Panc1 (cell line): ENCODE data around the gene CS. TPM values are rescaled to one million over a fixed set of nuclear protein-coding genes. Genes with fewer than 3 reads are reported as not detected.
"Not testable (repeated sequence)": the region's sequence is repeated elsewhere in the genome, so short reads cannot be mapped to it uniquely, and the experiment has no call there.

Experiments
- ATAC-seq: fragments of 200-7000 bp; cut with Tn5 transposase; 2 replicates; pipeline ENCODE4 v1.9.1; 2020; ENCODE audit warnings: mild to moderate bottlenecking, moderate library complexity
- BruUV-seq: library from RNA; stranded (reverse); fragments of 400-500 nt; replicated peaks from 2 replicates; lab custom pipeline; 2021; lab: Mats Ljungman, UMichigan
- CTCF ChIA-PET: fragments of 300-600 bp; sonication (Branson Sonifier 250); formaldehyde crosslinking; loops from one replicate; lab custom pipeline; 2022; ENCODE audit warnings: antibody characterized with exemption; lab: Charles Lee
- POLR2A ChIA-PET: fragments of 300-600 bp; sonication (Branson Sonifier 250); formaldehyde crosslinking; loops from one replicate; lab custom pipeline; 2022; ENCODE audit warnings: antibody characterized with exemption; lab: Charles Lee
- DNase-seq: peaks from one replicate; pipeline ENCODE4 v3.0.0-alpha.2; 2010; ENCODE audit warnings: low read depth, low spot score
- H3K27ac ChIP-seq: 2 replicates; pipeline ENCODE4 v1.5.1; 2011; ENCODE audit warnings: mild to moderate bottlenecking, low read length, inconsistent platforms
- H3K27me3 ChIP-seq: fragments of 200-500 bp; sonication (Bioruptor generic); 2 replicates; pipeline ENCODE4 v1.6.0; 2014; ENCODE audit warnings: low read length, inconsistent platforms; ENCODE audit not compliant: control insufficient read depth, insufficient read depth
- H3K36me3 ChIP-seq: fragments of 200-500 bp; sonication (Bioruptor generic); 2 replicates; pipeline ENCODE4 v1.5.1; 2014; ENCODE audit warnings: inconsistent platforms, mild to moderate bottlenecking, low read length, moderate library complexity; ENCODE audit not compliant: control insufficient read depth, insufficient read depth
- H3K4me1 ChIP-seq: 2 replicates; pipeline ENCODE4 v1.5.1; 2011; ENCODE audit warnings: inconsistent platforms, mild to moderate bottlenecking, low read length, moderate library complexity; ENCODE audit not compliant: control insufficient read depth, insufficient read depth
- H3K4me3 ChIP-seq, 2 experiments: 2 replicates each; pipeline ENCODE4 v1.5.1; 2011 to 2012; ENCODE audit warnings: low read depth in 2 of 2, low read length in 2 of 2, mild to moderate bottlenecking in 2 of 2, inconsistent platforms in 1 of 2, moderate library complexity in 1 of 2
- H3K9me3 ChIP-seq: fragments of 200-500 bp; sonication (Bioruptor generic); 2 replicates; pipeline ENCODE4 v1.5.1; 2014; ENCODE audit warnings: low read depth, mild to moderate bottlenecking, inconsistent platforms, low read length, moderate library complexity; ENCODE audit not compliant: control insufficient read depth, insufficient read depth
- POLR2AphosphoS5 ChIP-seq: IDR thresholded peaks from 2 replicates; pipeline ENCODE4 v1.6.1; 2012; ENCODE audit warnings: mild to moderate bottlenecking, low read depth, low read length, moderate library complexity
- SIN3A ChIP-seq: IDR thresholded peaks from 2 replicates; pipeline ENCODE4 v1.6.1; 2012; ENCODE audit warnings: low read depth, mild to moderate bottlenecking, low read length, moderate library complexity, borderline replicate concordance; ENCODE audit not compliant: insufficient read depth
- TCF7L2 ChIP-seq: IDR thresholded peaks from 2 replicates; pipeline ENCODE4 v1.6.1; 2011; ENCODE audit warnings: mild to moderate bottlenecking, low read depth, low read length, inconsistent platforms
- in situ Hi-C: cut with HindIII; loops from 2 replicates; pipeline ENCODE4 v1.10.0; 2016; ENCODE audit warnings: low sequenced_read_pairs, low pct_unique_long_range_greater_than_20kb
- intact Hi-C: fragments of 100-400 bp; cut with micrococcal nuclease; formaldehyde crosslinking; loops from one replicate; pipeline ENCODE4 v1.10.0; 2022; ENCODE audit not compliant: unreplicated experiment
- total RNA-seq: library from RNA; stranded (reverse); gene quantifications from one replicate; pipeline ENCODE4 v1.2.1, GENCODE V29; 2021; ENCODE audit not compliant: unreplicated experiment
- TF ChIP-seq, protein P1 (sequence below), 2 experiments: IDR thresholded peaks; 2 replicates each; pipeline ENCODE4 v1.6.1; 2011 to 2012; ENCODE audit warnings: low read depth in 2 of 2, control low read depth in 1 of 2, low read length in 1 of 2, mild to moderate bottlenecking in 1 of 2, moderate library complexity in 1 of 2; ENCODE audit not compliant: insufficient read depth in 1 of 2
- TF ChIP-seq, protein P2 (sequence below): fragments of 450-650 bp; IDR thresholded peaks from 2 replicates; pipeline ENCODE4 v1.5.1; 2017; ENCODE audit warnings: mild to moderate bottlenecking

The CS gene
- total RNA-seq, 1 experiment from 2014 or later: 240 TPM

DNA sequence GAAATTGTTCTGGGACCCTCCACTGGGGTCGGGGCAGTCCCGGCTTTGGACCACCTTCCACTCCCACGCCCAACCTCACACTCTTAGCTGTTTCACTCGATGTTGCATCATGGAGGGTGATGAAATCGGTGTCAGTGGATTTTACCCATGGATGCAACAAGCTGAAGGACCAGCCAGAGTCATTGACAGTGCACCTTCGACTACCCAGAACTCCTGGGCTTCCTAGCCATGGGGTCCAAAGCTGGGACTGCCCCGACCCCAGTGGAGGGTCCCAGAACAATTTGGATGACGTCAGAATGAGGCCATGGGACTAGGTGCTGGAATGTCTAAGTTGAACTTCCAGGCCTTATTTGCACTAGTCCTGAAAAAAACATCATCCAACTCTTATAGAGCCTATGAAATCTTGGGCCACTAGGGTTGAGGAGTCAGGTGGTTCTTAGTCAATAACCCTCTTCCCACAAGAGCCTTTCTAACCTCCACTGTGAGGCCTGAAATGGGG, 37.7 kb upstream of the CS start:
- BruUV-seq: no TSS peak
- TF ChIP-seq, protein P1, sequence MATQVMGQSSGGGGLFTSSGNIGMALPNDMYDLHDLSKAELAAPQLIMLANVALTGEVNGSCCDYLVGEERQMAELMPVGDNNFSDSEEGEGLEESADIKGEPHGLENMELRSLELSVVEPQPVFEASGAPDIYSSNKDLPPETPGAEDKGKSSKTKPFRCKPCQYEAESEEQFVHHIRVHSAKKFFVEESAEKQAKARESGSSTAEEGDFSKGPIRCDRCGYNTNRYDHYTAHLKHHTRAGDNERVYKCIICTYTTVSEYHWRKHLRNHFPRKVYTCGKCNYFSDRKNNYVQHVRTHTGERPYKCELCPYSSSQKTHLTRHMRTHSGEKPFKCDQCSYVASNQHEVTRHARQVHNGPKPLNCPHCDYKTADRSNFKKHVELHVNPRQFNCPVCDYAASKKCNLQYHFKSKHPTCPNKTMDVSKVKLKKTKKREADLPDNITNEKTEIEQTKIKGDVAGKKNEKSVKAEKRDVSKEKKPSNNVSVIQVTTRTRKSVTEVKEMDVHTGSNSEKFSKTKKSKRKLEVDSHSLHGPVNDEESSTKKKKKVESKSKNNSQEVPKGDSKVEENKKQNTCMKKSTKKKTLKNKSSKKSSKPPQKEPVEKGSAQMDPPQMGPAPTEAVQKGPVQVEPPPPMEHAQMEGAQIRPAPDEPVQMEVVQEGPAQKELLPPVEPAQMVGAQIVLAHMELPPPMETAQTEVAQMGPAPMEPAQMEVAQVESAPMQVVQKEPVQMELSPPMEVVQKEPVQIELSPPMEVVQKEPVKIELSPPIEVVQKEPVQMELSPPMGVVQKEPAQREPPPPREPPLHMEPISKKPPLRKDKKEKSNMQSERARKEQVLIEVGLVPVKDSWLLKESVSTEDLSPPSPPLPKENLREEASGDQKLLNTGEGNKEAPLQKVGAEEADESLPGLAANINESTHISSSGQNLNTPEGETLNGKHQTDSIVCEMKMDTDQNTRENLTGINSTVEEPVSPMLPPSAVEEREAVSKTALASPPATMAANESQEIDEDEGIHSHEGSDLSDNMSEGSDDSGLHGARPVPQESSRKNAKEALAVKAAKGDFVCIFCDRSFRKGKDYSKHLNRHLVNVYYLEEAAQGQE (IDR thresholded peaks at IDR 0.05; ENCODE audit: insufficient read depth in 1 of 2, low read depth in 2 of 2, low read length in 1 of 2): no peak
- TF ChIP-seq, protein P2, sequence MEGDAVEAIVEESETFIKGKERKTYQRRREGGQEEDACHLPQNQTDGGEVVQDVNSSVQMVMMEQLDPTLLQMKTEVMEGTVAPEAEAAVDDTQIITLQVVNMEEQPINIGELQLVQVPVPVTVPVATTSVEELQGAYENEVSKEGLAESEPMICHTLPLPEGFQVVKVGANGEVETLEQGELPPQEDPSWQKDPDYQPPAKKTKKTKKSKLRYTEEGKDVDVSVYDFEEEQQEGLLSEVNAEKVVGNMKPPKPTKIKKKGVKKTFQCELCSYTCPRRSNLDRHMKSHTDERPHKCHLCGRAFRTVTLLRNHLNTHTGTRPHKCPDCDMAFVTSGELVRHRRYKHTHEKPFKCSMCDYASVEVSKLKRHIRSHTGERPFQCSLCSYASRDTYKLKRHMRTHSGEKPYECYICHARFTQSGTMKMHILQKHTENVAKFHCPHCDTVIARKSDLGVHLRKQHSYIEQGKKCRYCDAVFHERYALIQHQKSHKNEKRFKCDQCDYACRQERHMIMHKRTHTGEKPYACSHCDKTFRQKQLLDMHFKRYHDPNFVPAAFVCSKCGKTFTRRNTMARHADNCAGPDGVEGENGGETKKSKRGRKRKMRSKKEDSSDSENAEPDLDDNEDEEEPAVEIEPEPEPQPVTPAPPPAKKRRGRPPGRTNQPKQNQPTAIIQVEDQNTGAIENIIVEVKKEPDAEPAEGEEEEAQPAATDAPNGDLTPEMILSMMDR: no peak
- TF ChIP-seq POLR2AphosphoS5: no peak
- TF ChIP-seq TCF7L2: no peak
- no peak for TF ChIP-seq SIN3A
- Histone ChIP-seq H3K4me3 (no peak overlapping the region), H3K4me1 (peaks cover 11% of the 10 kb centered on the region; the same call in 1 of the 2 replicates), H3K27ac (no peak overlapping the region), H3K27me3 (no peaks in the 10 kb centered on the region), H3K9me3 (no peaks in the 10 kb centered on the region), H3K36me3 (peaks cover 3% of the 10 kb centered on the region; the same call in 1 of the 2 replicates)
- in situ Hi-C loops (no loop called here), intact Hi-C loops (no loop called here)
- ChIA-PET CTCF (no interaction called here), POLR2A (no interaction called here)
- ATAC-seq: no peak
- DNase-seq: no peak

DNA sequence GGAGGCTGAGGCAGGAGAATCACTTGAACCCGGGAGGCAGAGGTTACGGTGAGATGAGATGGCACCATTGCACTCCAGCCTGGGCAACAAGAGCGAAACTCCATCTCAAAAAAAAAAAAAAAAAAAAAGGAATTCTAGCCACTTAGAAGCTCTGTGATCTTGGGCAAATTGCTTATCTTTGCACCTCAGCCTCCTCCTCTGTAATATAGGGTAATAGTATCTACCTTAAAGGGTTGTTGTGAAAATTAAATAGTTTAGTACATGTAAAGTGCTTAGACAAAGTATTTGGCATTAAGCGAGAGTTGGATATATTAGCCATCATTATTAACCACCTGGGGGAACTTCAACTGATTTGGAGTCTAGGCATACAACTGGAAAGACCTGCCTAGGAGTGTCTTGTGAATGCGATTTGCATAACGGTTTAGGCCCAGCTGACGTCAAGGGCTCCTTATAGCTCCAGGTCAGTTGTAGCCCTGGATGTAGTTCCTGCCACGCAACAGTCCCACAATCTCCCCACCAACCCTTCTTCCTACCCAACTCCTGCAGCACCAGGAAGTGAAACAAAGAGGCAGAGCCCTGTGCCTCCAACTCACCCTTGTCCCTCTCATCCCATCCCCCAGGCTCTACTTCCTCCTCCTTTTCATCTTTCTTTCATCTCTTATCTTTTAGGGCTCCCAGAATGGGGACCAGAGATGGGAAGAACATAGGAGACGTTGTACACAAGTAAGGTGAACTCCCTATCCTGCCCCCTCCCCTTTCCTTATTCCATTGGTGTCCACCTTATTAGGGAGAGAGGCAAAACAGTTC, 36.4 kb upstream of the CS start:
- Histone ChIP-seq H3K36me3 (peaks cover 3% of the 10 kb centered on the region; the same call in 1 of the 2 replicates), H3K27ac (no peak overlapping the region), H3K4me3 (no peak overlapping the region), H3K4me1 (peaks cover 15% of the 10 kb centered on the region; the same call in 1 of the 2 replicates), H3K27me3 (no peaks in the 10 kb centered on the region), H3K9me3 (no peaks in the 10 kb centered on the region)
- ChIA-PET POLR2A (interaction anchor here (0.6 kb wide), 1 partner anchor 232 kb away, joined by 4 read pairs; the partner anchor contains the start of gene PA2G4), CTCF (interaction anchor here (0.7 kb wide), 1 partner anchor 42 kb away, joined by 4 read pairs; no protein-coding TSS in a partner anchor)
- TF ChIP-seq SIN3A: no peak
- intact Hi-C loops (no loop called here), in situ Hi-C loops (no loop called here)
- ATAC-seq (no peak), DNase-seq (no peak)
- BruUV-seq: no TSS peak

DNA sequence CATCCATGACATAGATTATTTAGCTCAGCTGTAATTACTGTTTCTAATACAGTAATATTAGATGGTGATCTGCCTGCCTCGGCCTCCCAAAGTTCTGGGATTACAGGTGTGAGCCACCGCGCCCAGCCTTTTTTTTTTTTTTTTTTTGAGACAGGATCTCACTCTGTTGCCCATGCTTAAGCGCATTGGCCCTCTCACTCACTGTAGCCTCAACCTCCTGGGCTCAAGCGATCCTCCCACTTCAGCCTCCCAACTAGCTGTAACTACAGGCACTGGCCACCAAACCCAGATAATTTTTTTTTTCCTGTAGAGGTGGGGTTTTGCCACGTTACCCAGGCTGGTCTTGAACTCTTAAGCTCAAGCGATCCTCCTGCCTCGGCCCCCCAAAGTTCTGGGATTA, 35.4 kb upstream of the CS start:
- H3K9me3 ChIP-seq, H3K36me3 ChIP-seq, ATAC-seq, in situ Hi-C loops, CTCF ChIA-PET, H3K27ac ChIP-seq, H3K4me3 ChIP-seq, BruUV-seq, intact Hi-C loops, H3K27me3 ChIP-seq, DNase-seq: not testable (repeated sequence)
- POLR2A ChIA-PET: interaction anchor here (0.6 kb wide), 1 partner anchor 231 kb away, joined by 4 read pairs; the partner anchor contains the start of gene PA2G4
- H3K4me1 ChIP-seq: peaks cover 15% of the 10 kb centered on the region; the same call in 1 of the 2 replicates
